ENCODE measurements around the gene UBE2O. TPM values are rescaled to one million over a fixed set of nuclear protein-coding genes. Genes with fewer than 3 reads are reported as not detected.
A peak's percentile ranks its signal among the peaks of the same experiment; 100 is the strongest.
"Not testable (repeated sequence)": the region's sequence is repeated elsewhere in the genome, so short reads cannot be mapped to it uniquely, and the experiment has no call there.

The UBE2O gene
- total and polyA plus RNA-seq, 2 donors (not counting 1 experiment from before 2014, with no cell fraction given) = 11.5 to 12.4 TPM

DNA sequence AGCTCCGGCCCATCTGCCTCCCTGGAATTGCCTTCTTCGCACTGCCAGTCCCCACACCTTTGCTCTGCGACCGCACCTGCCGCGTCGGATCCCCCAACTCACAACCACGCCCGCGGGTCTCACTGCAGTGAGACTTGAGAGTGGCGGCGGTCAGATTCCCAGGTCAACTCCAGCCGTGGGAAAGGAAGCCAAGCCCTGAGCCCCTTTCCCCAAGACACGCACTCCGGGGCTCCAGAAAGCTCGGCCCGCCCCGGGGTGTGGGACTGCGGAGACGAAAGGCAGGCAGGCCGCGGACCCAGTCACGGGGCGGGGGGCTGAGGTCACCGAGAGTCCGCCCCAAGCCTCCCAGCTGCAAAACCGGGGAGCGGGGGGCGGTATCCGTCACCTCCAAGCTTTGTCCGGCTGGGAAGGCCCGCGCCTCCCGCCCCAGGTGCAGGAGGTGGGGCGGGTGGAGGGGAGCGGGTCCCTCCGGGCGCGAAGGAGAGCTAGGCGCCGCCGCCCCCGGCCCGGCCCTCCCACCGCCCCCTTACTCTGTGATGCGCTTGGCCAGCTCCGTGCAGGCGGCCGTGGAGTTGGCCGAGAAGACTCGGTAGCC is 99.9 kb downstream of the UBE2O start:
- H4K20me1 ChIP-seq (ENCODE audit: control insufficient read depth, extremely low read depth, insufficient read depth, low read length) = no peaks in the 10 kb centered on the region
- peak overlapping the region; percentile 98 for H3K27ac ChIP-seq (ENCODE audit: insufficient read depth, low read length)
- no peaks in the 10 kb centered on the region for H3K4me1 ChIP-seq (ENCODE audit: control insufficient read depth, extremely low read depth, insufficient read depth, low read length)
- TF ChIP-seq EZH2 (IDR thresholded peaks at IDR 0.05; ENCODE audit: low read length, missing control alignments) (no peak), CTCF (conservative IDR thresholded peaks at IDR 0.05 in 1 of 2, IDR thresholded peaks at IDR 0.05 in 1 of 2; ENCODE audit: low read depth in 1 of 2, low read length in 2 of 2) (no peak)
- H2AFZ ChIP-seq (ENCODE audit: low read length) = peak overlapping the region; percentile 61
- H3K36me3 ChIP-seq (ENCODE audit: control insufficient read depth, insufficient read depth, low read length) = no peaks in the 10 kb centered on the region
- H3K4me2 ChIP-seq (ENCODE audit: extremely low read depth, insufficient read depth, low read length) = peak overlapping the region; percentile 88
- H3K79me2 ChIP-seq (ENCODE audit: control insufficient read depth, insufficient read depth, low read length) = peaks cover 12% of the 10 kb centered on the region
- H3K9me3 ChIP-seq (ENCODE audit: control insufficient read depth, insufficient read depth, low read depth, low read length) = no peaks in the 10 kb centered on the region
- H3K9ac ChIP-seq (ENCODE audit: insufficient read depth, low read length) = peak overlapping the region; percentile 95
- H3K4me3 ChIP-seq (replicated peaks in 1 of 4; ENCODE audit: control extremely low read depth in 1 of 4, insufficient read depth in 1 of 4, low read depth in 3 of 4, low read length in 4 of 4) = peak overlapping the region; percentile 63 to 87 (median 76)
- no peak for DNase-seq (ENCODE audit: low read depth in 2 of 2)
- H3K27me3 ChIP-seq (ENCODE audit: control insufficient read depth, insufficient read depth, low read length) = no peaks in the 10 kb centered on the region

GRCh38 chr17:76351526-76352071 is 101.4 kb downstream of the UBE2O start:
- Histone ChIP-seq H3K27me3 (ENCODE audit: control insufficient read depth, insufficient read depth, low read length) (no peaks in the 10 kb centered on the region), H3K4me1 (ENCODE audit: control insufficient read depth, extremely low read depth, insufficient read depth, low read length) (no peaks in the 10 kb centered on the region), H3K4me2 (ENCODE audit: extremely low read depth, insufficient read depth, low read length) (no peak overlapping the region), H3K9me3 (ENCODE audit: control insufficient read depth, insufficient read depth, low read depth, low read length) (no peaks in the 10 kb centered on the region), H3K4me3 (replicated peaks in 1 of 4; ENCODE audit: control extremely low read depth in 1 of 4, insufficient read depth in 1 of 4, low read depth in 3 of 4, low read length in 4 of 4) (peak overlapping the region in 2 of 4 experiments; percentile 17 to 26), H4K20me1 (ENCODE audit: control insufficient read depth, extremely low read depth, insufficient read depth, low read length) (no peaks in the 10 kb centered on the region), H3K27ac (ENCODE audit: insufficient read depth, low read length) (no peak overlapping the region), H3K79me2 (ENCODE audit: control insufficient read depth, insufficient read depth, low read length) (peaks cover 12% of the 10 kb centered on the region), H3K36me3 (ENCODE audit: control insufficient read depth, insufficient read depth, low read length) (peaks cover 2% of the 10 kb centered on the region), H3K9ac (ENCODE audit: insufficient read depth, low read length) (no peak overlapping the region), H2AFZ (ENCODE audit: low read length) (no peak overlapping the region)
- DNase-seq (ENCODE audit: low read depth in 2 of 2) = no peak
- TF ChIP-seq CTCF (conservative IDR thresholded peaks at IDR 0.05 in 1 of 2, IDR thresholded peaks at IDR 0.05 in 1 of 2; ENCODE audit: low read depth in 1 of 2, low read length in 2 of 2) (no peak), EZH2 (IDR thresholded peaks at IDR 0.05; ENCODE audit: low read length, missing control alignments) (no peak)

DNA sequence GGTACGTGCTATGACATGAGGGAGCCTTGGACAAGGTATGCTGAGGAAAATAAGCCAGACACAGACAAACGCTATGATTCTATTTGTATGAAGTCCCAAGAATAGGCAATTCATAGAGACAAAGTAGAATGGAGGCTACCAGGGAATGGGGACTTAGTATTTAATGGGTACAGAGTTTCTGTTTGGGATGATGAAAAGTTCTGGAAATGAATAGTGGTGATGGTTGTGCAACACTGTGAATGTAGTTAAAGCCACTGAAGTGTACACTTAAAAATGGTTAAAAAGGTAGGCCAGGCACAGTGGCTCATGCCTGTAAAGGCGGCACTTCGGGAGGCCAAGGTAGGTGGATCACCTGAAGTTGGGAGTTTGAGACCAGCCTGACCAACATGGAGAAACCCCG is 102.5 kb downstream of the UBE2O start:
- Histone ChIP-seq H3K4me3 (replicated peaks in 1 of 4; ENCODE audit: control extremely low read depth in 1 of 4, insufficient read depth in 1 of 4, low read depth in 3 of 4, low read length in 4 of 4) (no peak overlapping the region), H3K4me2 (ENCODE audit: extremely low read depth, insufficient read depth, low read length) (no peak overlapping the region), H4K20me1 (ENCODE audit: control insufficient read depth, extremely low read depth, insufficient read depth, low read length) (no peaks in the 10 kb centered on the region), H3K36me3 (ENCODE audit: control insufficient read depth, insufficient read depth, low read length) (peaks cover 2% of the 10 kb centered on the region), H3K9me3 (ENCODE audit: control insufficient read depth, insufficient read depth, low read depth, low read length) (no peaks in the 10 kb centered on the region), H3K79me2 (ENCODE audit: control insufficient read depth, insufficient read depth, low read length) (peaks cover 12% of the 10 kb centered on the region), H3K27me3 (ENCODE audit: control insufficient read depth, insufficient read depth, low read length) (no peaks in the 10 kb centered on the region), H3K4me1 (ENCODE audit: control insufficient read depth, extremely low read depth, insufficient read depth, low read length) (no peaks in the 10 kb centered on the region), H3K9ac (ENCODE audit: insufficient read depth, low read length) (no peak overlapping the region), H2AFZ (ENCODE audit: low read length) (no peak overlapping the region), H3K27ac (ENCODE audit: insufficient read depth, low read length) (no peak overlapping the region)
- DNase-seq (ENCODE audit: low read depth in 2 of 2) = no peak
- TF ChIP-seq CTCF (conservative IDR thresholded peaks at IDR 0.05 in 1 of 2, IDR thresholded peaks at IDR 0.05 in 1 of 2; ENCODE audit: low read depth in 1 of 2, low read length in 2 of 2) = no peak
- TF ChIP-seq EZH2 (IDR thresholded peaks at IDR 0.05; ENCODE audit: low read length, missing control alignments) = no peak

- H2AFZ ChIP-seq (ENCODE audit: low read length); H3K9ac ChIP-seq (ENCODE audit: insufficient read depth, low read length); H4K20me1 ChIP-seq (ENCODE audit: control insufficient read depth, extremely low read depth, insufficient read depth, low read length); H3K27ac ChIP-seq (ENCODE audit: insufficient read depth, low read length); H3K36me3 ChIP-seq (ENCODE audit: control insufficient read depth, insufficient read depth, low read length); H3K4me3 ChIP-seq (replicated peaks in 1 of 4; ENCODE audit: control extremely low read depth in 1 of 4, insufficient read depth in 1 of 4, low read depth in 3 of 4, low read length in 4 of 4); H3K4me1 ChIP-seq (ENCODE audit: control insufficient read depth, extremely low read depth, insufficient read depth, low read length); H3K79me2 ChIP-seq (ENCODE audit: control insufficient read depth, insufficient read depth, low read length); H3K27me3 ChIP-seq (ENCODE audit: control insufficient read depth, insufficient read depth, low read length); H3K4me2 ChIP-seq (ENCODE audit: extremely low read depth, insufficient read depth, low read length); H3K9me3 ChIP-seq (ENCODE audit: control insufficient read depth, insufficient read depth, low read depth, low read length); DNase-seq (ENCODE audit: low read depth in 2 of 2): not testable (repeated sequence)
Observed at GRCh38 chr17:76346936-76347335, 106.0 kb downstream of the UBE2O start.

Data from fibroblast of lung (primary cell).